PC-3 (cell line): ENCODE results near the gene NR1I3. TPM values are rescaled to one million over a fixed set of nuclear protein-coding genes. Genes with fewer than 3 reads are reported as not detected.

Experiments
- ATAC-seq: fragments of 200-7000 bp; cut with Tn5 transposase; 2 replicates; pipeline ENCODE4 v1.9.1; 2020; ENCODE audit warnings: mild to moderate bottlenecking, moderate library complexity
- BruUV-seq: library from RNA; stranded (reverse); fragments of 400-500 nt; replicated peaks from 2 replicates; lab custom pipeline; 2021; lab: Mats Ljungman, UMichigan
- CTCF ChIA-PET: fragments of 300-600 bp; sonication (Branson Sonifier 250); formaldehyde crosslinking; loops from one replicate; lab custom pipeline; 2022; ENCODE audit warnings: antibody characterized with exemption; lab: Charles Lee
- POLR2A ChIA-PET: fragments of 300-600 bp; sonication (Branson Sonifier 250); formaldehyde crosslinking; loops from one replicate; lab custom pipeline; 2022; ENCODE audit warnings: antibody characterized with exemption; ENCODE audit not compliant: unreplicated experiment; lab: Charles Lee
- DNase-seq: peaks from one replicate; pipeline ENCODE4 v3.0.0-alpha.2; 2015
- H2AFZ ChIP-seq: fragments of 300-600 bp; sonication (generic); 2 replicates; pipeline ENCODE4 v1.6.0; 2016; ENCODE audit warnings: antibody characterized with exemption, low read length
- H3F3A ChIP-seq: fragments of 300-600 bp; sonication (generic); one replicate; pipeline ENCODE4 v1.6.0; 2017; ENCODE audit warnings: antibody characterized with exemption, low read length, control low read depth, mild to moderate bottlenecking; ENCODE audit not compliant: unreplicated experiment
- H3K27ac ChIP-seq: fragments of 300-600 bp; sonication (generic); 2 replicates; pipeline ENCODE4 v1.5.1; 2016; ENCODE audit warnings: mild to moderate bottlenecking, low read length
- H3K27me3 ChIP-seq: fragments of 300-600 bp; sonication (generic); 2 replicates; pipeline ENCODE4 v1.6.1; 2016; ENCODE audit warnings: low read length, mixed read lengths
- H3K36me3 ChIP-seq: fragments of 300-600 bp; sonication (generic); 2 replicates; pipeline ENCODE4 v1.6.1; 2016; ENCODE audit warnings: low read depth, mixed run types, low read length, mixed read lengths
- H3K4me1 ChIP-seq: fragments of 300-600 bp; sonication (generic); 2 replicates; pipeline ENCODE4 v1.5.1; 2016; ENCODE audit warnings: low read length; ENCODE audit not compliant: insufficient read depth
- H3K4me2 ChIP-seq: fragments of 300-600 bp; sonication (generic); 2 replicates; pipeline ENCODE4 v1.6.0; 2016; ENCODE audit warnings: low read length
- H3K4me3 ChIP-seq: fragments of 300-600 bp; sonication (generic); 2 replicates; pipeline ENCODE4 v1.5.1; 2016; ENCODE audit warnings: mild to moderate bottlenecking, low read length, mixed read lengths
- H3K79me2 ChIP-seq: fragments of 300-600 bp; sonication (generic); 2 replicates; pipeline ENCODE4 v1.6.1; 2017; ENCODE audit warnings: low read length, mixed read lengths
- H3K9ac ChIP-seq: fragments of 300-600 bp; sonication (generic); 2 replicates; pipeline ENCODE4 v1.6.0; 2016; ENCODE audit warnings: mild to moderate bottlenecking, low read length
- H3K9me2 ChIP-seq: fragments of 300-600 bp; sonication (generic); replicated peaks from 2 replicates; pipeline ENCODE4 v1.6.1; 2016; ENCODE audit warnings: mixed run types, low read length, mixed read lengths
- H3K9me3 ChIP-seq: fragments of 300-600 bp; sonication (generic); 2 replicates; pipeline ENCODE4 v1.6.1; 2016; ENCODE audit warnings: low read length, mixed read lengths
- H4K20me1 ChIP-seq: fragments of 300-600 bp; sonication (generic); 2 replicates; pipeline ENCODE4 v1.6.1; 2016; ENCODE audit warnings: low read length, mixed read lengths
- CTCF ChIP-seq: fragments of 300-600 bp; sonication (generic); conservative IDR thresholded peaks from 2 replicates; pipeline ENCODE4 v1.5.1; 2017; ENCODE audit warnings: antibody characterized with exemption, low read depth, mild to moderate bottlenecking, low read length
- EZH2 ChIP-seq: fragments of 300-600 bp; sonication (generic); IDR thresholded peaks from one replicate; pipeline ENCODE4 v1.6.1; 2017; ENCODE audit warnings: antibody characterized with exemption, mild to moderate bottlenecking, low read length; ENCODE audit not compliant: unreplicated experiment
- EZH2phosphoT487 ChIP-seq: fragments of 300-600 bp; sonication (generic); IDR thresholded peaks from 2 replicates; pipeline ENCODE4 v1.6.1; 2018; ENCODE audit warnings: mild to moderate bottlenecking, antibody characterized with exemption, low read length, borderline replicate concordance
- intact Hi-C: fragments of 100-400 bp; cut with micrococcal nuclease; formaldehyde crosslinking; loops from 2 replicates; pipeline ENCODE4 v1.9.0; 2023
- total RNA-seq: library from RNA; depleted of rRNA; stranded (reverse); fragments of >200 nt; gene quantifications from 2 replicates; pipeline ENCODE4 v1.2.3, GENCODE V29; 2014

The NR1I3 gene
- total RNA-seq, 1 experiment from 2014 or later, result not detected

- no peaks in the 10 kb centered on the region for H3K9me3 ChIP-seq
- H3K4me1 ChIP-seq, result peaks cover 8% of the 10 kb centered on the region
- intact Hi-C loops, result loop anchor here (10.0 kb wide), 1 partner anchor 557 kb away; the partner anchor contains the start of gene DUSP12
- H4K20me1 ChIP-seq, result no peaks in the 10 kb centered on the region
- CTCF ChIA-PET, result no interaction called here
- ATAC-seq, result no peak
- H3K79me2 ChIP-seq, result no peaks in the 10 kb centered on the region
- no peaks in the 10 kb centered on the region for H3K36me3 ChIP-seq
- POLR2A ChIA-PET, result no interaction called here
- no peak for DNase-seq
- no peaks in the 10 kb centered on the region for H3K27me3 ChIP-seq
- H3K4me2 ChIP-seq, result no peak overlapping the region
- TF ChIP-seq CTCF, result no peak
- H3K27ac ChIP-seq, result no peak overlapping the region
- no peak overlapping the region for H2AFZ ChIP-seq
- BruUV-seq, result no TSS peak
- no peak overlapping the region for H3K9ac ChIP-seq
- no peak overlapping the region for H3K4me3 ChIP-seq
- H3K9me2 ChIP-seq, result no peaks in the 10 kb centered on the region
- H3F3A ChIP-seq, result no peaks in the 10 kb centered on the region
These were observed 50.7 kb downstream of the NR1I3 start for GRCh38 chr1:161187311-161187710.

- no TSS peak for BruUV-seq
- Histone ChIP-seq H3K4me3 (no peak overlapping the region), H2AFZ (no peak overlapping the region), H3K36me3 (no peaks in the 10 kb centered on the region), H3K27me3 (no peaks in the 10 kb centered on the region), H3K9me2 (no peaks in the 10 kb centered on the region), H3K9ac (no peak overlapping the region), H3F3A (no peaks in the 10 kb centered on the region), H4K20me1 (no peaks in the 10 kb centered on the region), H3K4me1 (peaks cover 15% of the 10 kb centered on the region), H3K79me2 (no peaks in the 10 kb centered on the region), H3K4me2 (no peak overlapping the region), H3K27ac (no peak overlapping the region), H3K9me3 (no peaks in the 10 kb centered on the region)
- TF ChIP-seq CTCF (no peak), EZH2 (no peak), EZH2phosphoT487 (no peak)
- ATAC-seq (no peak), DNase-seq (no peak)
- ChIA-PET CTCF (no interaction called here), POLR2A (interaction anchor here (0.6 kb wide), 1 partner anchor 33 kb away, joined by 6 read pairs; no protein-coding TSS in a partner anchor)
- intact Hi-C loops, result loop anchor here (10.0 kb wide), 1 partner anchor 559 kb away; the partner anchor contains the start of gene DUSP12
These were observed 52.2 kb downstream of the NR1I3 start for GRCh38 chr1:161185732-161186311.

- Histone ChIP-seq H4K20me1 (no peaks in the 10 kb centered on the region), H3K36me3 (no peaks in the 10 kb centered on the region), H3K4me1 (peaks cover 15% of the 10 kb centered on the region), H3K4me3 (no peak overlapping the region), H3K9me3 (no peaks in the 10 kb centered on the region), H2AFZ (no peak overlapping the region), H3K27ac (no peak overlapping the region), H3K79me2 (no peaks in the 10 kb centered on the region), H3K4me2 (no peak overlapping the region), H3F3A (no peaks in the 10 kb centered on the region), H3K27me3 (no peaks in the 10 kb centered on the region), H3K9me2 (no peaks in the 10 kb centered on the region), H3K9ac (no peak overlapping the region)
- ChIA-PET CTCF (no interaction called here), POLR2A (interaction anchor here (0.6 kb wide), 1 partner anchor 32 kb away, joined by 6 read pairs; no protein-coding TSS in a partner anchor)
- ATAC-seq (no peak), DNase-seq (no peak)
- intact Hi-C loops, result loop anchor here (10.0 kb wide), 1 partner anchor 560 kb away; the partner anchor contains the start of gene DUSP12
- TF ChIP-seq EZH2, result no peak
- no peak for TF ChIP-seq CTCF
- TF ChIP-seq EZH2phosphoT487, result no peak
- BruUV-seq, result no TSS peak
These were observed 52.7 kb downstream of the NR1I3 start for GRCh38 chr1:161185282-161185682.
